ENCODE results near the gene ZDHHC14.

GRCh38 chr6:157558487-157559200 lies 177.7 kb downstream of the ZDHHC14 start:
- TF ChIP-seq CTCF (conservative IDR thresholded peaks at IDR 0.05; ENCODE audit: low read depth, low read length) (no peak), EZH2 (IDR thresholded peaks at IDR 0.05; ENCODE audit: borderline replicate concordance, low read depth, low read length, poor library complexity, severe bottlenecking) (no peak)

Data from A673 (cell line).